Fibroblast of lung (primary cell): ENCODE results near the gene GJD3. TPM values are rescaled to one million over a fixed set of nuclear protein-coding genes. Genes with fewer than 3 reads are reported as not detected.

Experiments
- DNase-seq, 2 donors: peaks; one replicate each; pipeline versions ENCODE4 v3.0.0 to v3.0.0-alpha.2; 2010; ENCODE audit warnings: low read depth in 2 of 2
- H2AFZ ChIP-seq: 2 replicates; pipeline ENCODE4 v1.5.1; 2012; ENCODE audit warnings: low read length, control low read depth, inconsistent platforms
- H3K27ac ChIP-seq: 2 replicates; pipeline ENCODE4 v1.5.1; 2011; ENCODE audit warnings: low read length, control low read depth; ENCODE audit not compliant: insufficient read depth
- H3K27me3 ChIP-seq: 2 replicates; pipeline ENCODE4 v1.5.1; 2011; ENCODE audit warnings: mild to moderate bottlenecking, low read length; ENCODE audit not compliant: control insufficient read depth, insufficient read depth
- H3K36me3 ChIP-seq: 2 replicates; pipeline ENCODE4 v1.5.1; 2011; ENCODE audit warnings: low read length; ENCODE audit not compliant: control insufficient read depth, insufficient read depth
- H3K4me1 ChIP-seq: 2 replicates; pipeline ENCODE4 v1.5.1; 2011; ENCODE audit warnings: low read length; ENCODE audit not compliant: control insufficient read depth, insufficient read depth; ENCODE audit errors: extremely low read depth
- H3K4me2 ChIP-seq: 2 replicates; pipeline ENCODE4 v1.5.1; 2011; ENCODE audit warnings: low read length, control low read depth; ENCODE audit not compliant: insufficient read depth; ENCODE audit errors: extremely low read depth
- H3K4me3 ChIP-seq, 4 experiments: fragments of 200-600 bp in 1 of 4; sonication (generic) in 1 of 4; replicated peaks in 1 of 4; 2 replicates each; pipeline ENCODE4 v1.5.1; 2011 to 2016; ENCODE audit warnings: low read length in 4 of 4, low read depth in 3 of 4, mild to moderate bottlenecking in 3 of 4, control low read depth in 2 of 4, inconsistent platforms in 1 of 4, mixed read lengths in 1 of 4; ENCODE audit not compliant: insufficient read depth in 1 of 4; ENCODE audit errors: control extremely low read depth in 1 of 4
- H3K79me2 ChIP-seq: 2 replicates; pipeline ENCODE4 v1.5.1; 2012; ENCODE audit warnings: mild to moderate bottlenecking, low read length, inconsistent platforms; ENCODE audit not compliant: control insufficient read depth, insufficient read depth
- H3K9ac ChIP-seq: 2 replicates; pipeline ENCODE4 v1.5.1; 2011; ENCODE audit warnings: mild to moderate bottlenecking, low read length, control low read depth; ENCODE audit not compliant: insufficient read depth
- H3K9me3 ChIP-seq: 2 replicates; pipeline ENCODE4 v1.5.1; 2012; ENCODE audit warnings: low read depth, low read length; ENCODE audit not compliant: control insufficient read depth, insufficient read depth
- H4K20me1 ChIP-seq: 2 replicates; pipeline ENCODE4 v1.5.1; 2011; ENCODE audit warnings: low read length; ENCODE audit not compliant: control insufficient read depth, insufficient read depth; ENCODE audit errors: extremely low read depth
- CTCF ChIP-seq, 2 donors: IDR thresholded peaks in 1 of 2; conservative IDR thresholded peaks in 1 of 2; 1 replicate in 1 of 2; 2 replicates in 1 of 2; pipeline ENCODE4 v1.5.1; 2011 to 2012; ENCODE audit warnings: low read length in 2 of 2, control low read depth in 1 of 2, inconsistent platforms in 1 of 2, low read depth in 1 of 2, mild to moderate bottlenecking in 1 of 2
- EZH2 ChIP-seq: IDR thresholded peaks from 2 replicates; pipeline ENCODE4 v1.5.1; 2012; ENCODE audit warnings: low read length, control low read depth, mild to moderate bottlenecking; ENCODE audit errors: missing control alignments
- polyA plus RNA-seq, 2 donors: library from polyadenylated mRNA; depleted of rRNA in 1 of 2; stranded (reverse) in 1 of 2; unstranded in 1 of 2; fragments of >200 nt; gene quantifications; 2 replicates each; pipeline ENCODE4 v1.2.1, GENCODE V29; 2011 to 2012; ENCODE audit warnings: missing spikeins in 1 of 2
- total RNA-seq: library from RNA; depleted of rRNA; stranded (reverse); fragments of >200 nt; gene quantifications from 2 replicates; pipeline ENCODE4 v1.2.1, GENCODE V29; 2014

GJD3 gene
- total and polyA plus RNA-seq, 2 donors (not counting 1 experiment from before 2014, with no cell fraction given) = 0.99 to 4.3 TPM

GRCh38 chr17:40327735-40328385 lies 36.7 kb downstream of the GJD3 start:
- Histone ChIP-seq H3K79me2 (peaks cover 58% of the 10 kb centered on the region), H4K20me1 (no peaks in the 10 kb centered on the region), H3K36me3 (peaks cover 2% of the 10 kb centered on the region), H3K4me2 (peak overlapping the region; percentile 13), H3K27me3 (no peaks in the 10 kb centered on the region), H3K27ac (no peak overlapping the region), H3K4me3 (no peak overlapping the region), H3K4me1 (peaks cover 69% of the 10 kb centered on the region), H2AFZ (no peak overlapping the region), H3K9me3 (no peaks in the 10 kb centered on the region), H3K9ac (no peak overlapping the region)
- peak in 1 of 2 donors; percentile 42 for DNase-seq
- TF ChIP-seq EZH2 (no peak), CTCF (conservative IDR thresholded peaks at IDR 0.05 in 1 of 2, IDR thresholded peaks at IDR 0.05 in 1 of 2; ENCODE audit: low read depth in 1 of 2, low read length in 2 of 2) (no peak)

- Histone ChIP-seq H3K36me3 (peaks cover 2% of the 10 kb centered on the region), H3K79me2 (peaks cover 60% of the 10 kb centered on the region), H2AFZ (no peak overlapping the region), H3K9ac (no peak overlapping the region), H3K27me3 (no peaks in the 10 kb centered on the region), H3K9me3 (no peaks in the 10 kb centered on the region), H3K4me3 (no peak overlapping the region), H3K27ac (no peak overlapping the region), H3K4me1 (peaks cover 68% of the 10 kb centered on the region), H4K20me1 (no peaks in the 10 kb centered on the region), H3K4me2 (no peak overlapping the region)
- no peak for DNase-seq
- no peak for TF ChIP-seq CTCF (conservative IDR thresholded peaks at IDR 0.05 in 1 of 2, IDR thresholded peaks at IDR 0.05 in 1 of 2; ENCODE audit: low read depth in 1 of 2, low read length in 2 of 2)
- TF ChIP-seq EZH2 = no peak
Measured at GRCh38 chr17:40327244-40327729, 37.2 kb downstream of the GJD3 start.

GRCh38 chr17:40326832-40327199 lies 37.7 kb downstream of the GJD3 start:
- Histone ChIP-seq H3K36me3 (peaks cover 2% of the 10 kb centered on the region), H2AFZ (no peak overlapping the region), H3K27ac (no peak overlapping the region), H3K4me3 (no peak overlapping the region), H3K9me3 (no peaks in the 10 kb centered on the region), H3K4me1 (peaks cover 67% of the 10 kb centered on the region), H3K9ac (no peak overlapping the region), H3K27me3 (no peaks in the 10 kb centered on the region), H3K4me2 (no peak overlapping the region), H3K79me2 (peaks cover 65% of the 10 kb centered on the region), H4K20me1 (no peaks in the 10 kb centered on the region)
- no peak for DNase-seq
- TF ChIP-seq CTCF (conservative IDR thresholded peaks at IDR 0.05 in 1 of 2, IDR thresholded peaks at IDR 0.05 in 1 of 2; ENCODE audit: low read depth in 1 of 2, low read length in 2 of 2) (no peak), EZH2 (no peak)
